Stimulated activated CD8-positive, alpha-beta memory T cell treated with anti-CD3 and anti-CD28 coated beads, Interleukin-15, amount 100 ng/mL, for 48 hours (primary cell): ENCODE results near the gene KRT20.
A peak's percentile ranks its signal among the peaks of the same experiment; 100 is the strongest.
"Not testable (repeated sequence)": the region's sequence is repeated elsewhere in the genome, so short reads cannot be mapped to it uniquely, and the experiment has no call there.

Experiments
- DNase-seq, 2 donors: peaks; one replicate each; pipeline ENCODE4 v3.0.0-alpha.2; 2020; ENCODE audit warnings: low read depth in 2 of 2

KRT20 gene

DNA sequence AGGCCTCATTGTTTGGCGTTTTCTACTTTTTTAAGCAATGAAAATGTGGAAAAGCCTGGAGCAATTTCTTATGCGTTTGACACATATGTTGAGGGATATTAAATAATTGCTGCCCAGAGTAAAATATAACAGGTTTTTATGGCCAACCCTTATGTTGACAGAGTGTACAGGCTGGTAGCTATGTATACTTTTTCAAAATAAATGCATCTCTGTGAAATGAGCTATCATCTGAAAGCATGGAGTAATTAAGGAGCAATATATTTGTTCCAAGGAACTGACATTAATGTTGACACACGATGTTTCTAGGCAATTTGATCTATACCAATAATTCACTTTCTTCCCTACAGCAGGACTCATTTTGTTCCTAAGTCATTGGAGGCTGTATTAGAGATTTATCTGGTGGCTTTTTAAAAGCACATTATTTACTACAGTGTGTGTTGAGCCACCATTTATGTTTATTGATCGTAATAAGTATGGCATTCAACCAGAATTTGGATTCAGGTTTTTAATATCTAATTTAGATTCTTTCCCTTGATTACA is 11.9 kb upstream of the KRT20 start:
- no peak for DNase-seq

GRCh38 chr17:40895106-40895730 is 10.2 kb upstream of the KRT20 start:
- DNase-seq: no peak

- DNase-seq: no peak
Observed at GRCh38 chr17:40888196-40888720, 3.2 kb upstream of the KRT20 start.

DNA sequence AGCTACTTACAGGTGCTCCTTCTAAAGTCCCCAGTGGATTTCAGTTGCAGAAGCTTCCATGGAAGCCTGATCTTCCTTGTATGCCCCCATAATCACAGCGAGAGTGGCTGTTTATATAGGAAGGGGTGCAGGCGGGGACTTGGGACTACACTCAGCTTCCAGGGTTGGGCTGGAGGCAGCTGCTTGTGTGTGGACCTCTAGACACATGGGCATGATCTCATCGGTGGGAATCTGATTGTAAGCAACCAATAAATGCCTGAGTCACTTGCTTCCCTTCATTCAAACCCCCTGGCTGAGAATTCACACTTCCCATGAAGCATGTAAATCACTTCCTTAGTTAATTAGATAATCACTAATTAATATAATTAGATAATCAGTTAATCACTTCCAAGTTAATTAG is 1.0 kb upstream of the KRT20 start:
- DNase-seq: no peak

DNA sequence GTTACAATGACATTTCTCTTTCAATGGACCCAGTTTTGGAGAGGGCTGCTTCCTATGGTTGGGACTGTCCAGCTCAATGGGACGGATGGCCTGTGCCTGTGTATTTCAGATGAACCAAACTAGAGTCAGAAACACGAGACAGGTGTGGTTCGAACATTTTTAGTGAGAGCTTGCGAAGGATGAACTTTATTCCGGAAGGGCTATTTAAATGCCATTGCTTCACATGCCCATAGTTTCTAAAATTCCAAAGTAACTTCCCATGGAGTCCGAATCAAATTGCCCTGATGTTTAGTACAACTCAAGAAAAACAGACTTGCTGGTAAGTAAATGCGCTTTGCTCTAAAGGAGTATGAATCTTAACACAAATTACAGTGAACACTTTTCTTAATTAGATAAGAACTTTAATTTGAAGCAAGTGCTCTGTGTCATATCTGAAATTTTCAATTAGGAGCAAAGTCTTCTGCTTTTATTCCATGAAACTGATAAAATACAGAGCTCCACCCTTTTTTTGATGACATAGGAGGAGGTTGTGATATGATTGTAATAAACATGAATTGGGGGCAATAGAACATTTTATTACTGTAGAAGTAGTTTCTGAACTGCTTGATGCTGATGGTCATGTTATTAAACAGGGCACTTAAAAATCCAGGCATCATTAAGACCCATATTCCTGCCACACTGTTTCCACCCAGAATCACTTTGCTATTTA is 1.3 kb downstream of the KRT20 start:
- no peak for DNase-seq

DNA sequence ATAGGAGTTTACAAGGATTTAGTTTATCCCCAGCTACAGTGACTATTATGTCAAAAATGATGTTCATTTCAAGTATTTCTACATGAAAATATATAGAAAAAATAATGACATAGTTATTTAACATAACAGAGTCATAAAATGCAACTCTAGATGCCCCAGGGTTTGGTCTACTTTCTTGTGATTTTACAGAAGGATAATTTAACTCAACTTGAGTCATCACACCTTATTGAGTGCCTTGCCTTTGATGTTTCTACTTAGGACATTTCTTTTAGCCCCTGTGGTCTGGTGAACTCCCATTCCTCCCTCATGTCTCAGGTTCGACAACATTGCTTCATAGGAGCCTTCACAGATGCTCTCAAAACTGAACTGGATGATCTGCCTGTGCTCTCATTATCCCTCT is 2.0 kb downstream of the KRT20 start:
- DNase-seq: no peak

- DNase-seq: no peak
Observed at GRCh38 chr17:40879026-40879425, 6.0 kb downstream of the KRT20 start.

GRCh38 chr17:40878044-40878443 is 7.0 kb downstream of the KRT20 start:
- DNase-seq: no peak

DNA sequence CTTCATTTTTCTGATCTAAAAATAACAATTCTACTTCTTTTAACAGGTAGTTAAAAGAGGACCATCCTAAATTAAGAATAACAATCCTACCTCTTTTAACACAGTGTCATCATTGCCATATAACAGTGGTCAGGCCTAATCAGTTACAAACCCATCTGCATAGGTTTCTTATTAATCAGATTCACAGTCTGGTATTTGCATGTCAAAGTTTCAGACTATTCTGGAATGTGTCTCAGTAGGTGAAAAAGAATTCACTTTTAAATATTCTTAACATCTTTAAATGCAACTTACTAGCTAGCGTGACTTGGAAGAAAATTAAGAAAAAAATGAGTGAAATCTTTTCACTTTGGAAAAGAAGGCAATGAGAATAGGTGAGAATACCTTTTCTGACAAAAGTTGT is 11.2 kb downstream of the KRT20 start:
- no peak for DNase-seq

DNA sequence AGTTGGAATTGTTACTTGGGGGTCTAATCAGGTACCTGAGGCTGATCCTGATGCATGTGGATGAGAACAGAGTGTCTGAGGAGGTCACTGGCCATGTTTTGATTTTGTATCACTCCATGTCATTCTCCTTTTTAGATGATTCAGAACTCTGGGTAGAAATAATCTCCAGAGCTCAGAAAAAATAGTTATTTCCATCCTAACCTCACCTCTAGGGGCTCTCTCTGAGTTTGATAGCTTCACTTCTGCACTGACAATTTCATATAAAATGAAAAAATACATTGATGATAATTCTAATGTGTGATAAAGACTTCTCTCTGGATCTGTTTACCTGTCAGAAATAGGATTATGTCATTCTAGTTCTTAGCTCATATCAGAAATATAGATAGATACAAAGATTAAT is 11.8 kb downstream of the KRT20 start:
- DNase-seq: no peak

DNA sequence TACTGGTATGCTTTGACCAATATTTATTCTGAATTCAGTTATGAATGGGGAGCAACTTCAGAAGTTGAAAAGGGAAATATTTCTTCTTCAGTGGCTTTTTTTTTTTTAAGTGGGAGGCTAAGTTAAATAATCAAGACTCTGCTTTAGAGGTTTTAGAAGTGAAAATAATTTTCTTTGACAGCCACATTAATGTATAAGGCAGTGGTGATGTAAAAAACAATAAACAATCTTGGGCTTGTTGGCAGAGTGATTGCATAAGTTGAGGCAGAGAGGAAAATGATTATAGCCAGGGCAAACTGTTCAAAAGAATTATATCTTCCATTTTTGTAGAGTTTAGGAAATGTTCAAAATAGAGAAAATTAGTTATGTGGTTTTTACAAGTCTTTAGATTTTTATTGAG is 12.6 kb downstream of the KRT20 start:
- DNase-seq: no peak

- no peak for DNase-seq
Observed at GRCh38 chr17:40871316-40871715, 13.7 kb downstream of the KRT20 start.

GRCh38 chr17:40870136-40870535 is 14.9 kb downstream of the KRT20 start:
- no peak for DNase-seq

GRCh38 chr17:40866838-40867237 is 18.2 kb downstream of the KRT20 start, which contains the start of gene KRT12:
Gene KRT12 (minus strand): TSS chr17:40867223. CDS start chr17:40867186, 37 bp downstream.
- DNase-seq: no peak

DNA sequence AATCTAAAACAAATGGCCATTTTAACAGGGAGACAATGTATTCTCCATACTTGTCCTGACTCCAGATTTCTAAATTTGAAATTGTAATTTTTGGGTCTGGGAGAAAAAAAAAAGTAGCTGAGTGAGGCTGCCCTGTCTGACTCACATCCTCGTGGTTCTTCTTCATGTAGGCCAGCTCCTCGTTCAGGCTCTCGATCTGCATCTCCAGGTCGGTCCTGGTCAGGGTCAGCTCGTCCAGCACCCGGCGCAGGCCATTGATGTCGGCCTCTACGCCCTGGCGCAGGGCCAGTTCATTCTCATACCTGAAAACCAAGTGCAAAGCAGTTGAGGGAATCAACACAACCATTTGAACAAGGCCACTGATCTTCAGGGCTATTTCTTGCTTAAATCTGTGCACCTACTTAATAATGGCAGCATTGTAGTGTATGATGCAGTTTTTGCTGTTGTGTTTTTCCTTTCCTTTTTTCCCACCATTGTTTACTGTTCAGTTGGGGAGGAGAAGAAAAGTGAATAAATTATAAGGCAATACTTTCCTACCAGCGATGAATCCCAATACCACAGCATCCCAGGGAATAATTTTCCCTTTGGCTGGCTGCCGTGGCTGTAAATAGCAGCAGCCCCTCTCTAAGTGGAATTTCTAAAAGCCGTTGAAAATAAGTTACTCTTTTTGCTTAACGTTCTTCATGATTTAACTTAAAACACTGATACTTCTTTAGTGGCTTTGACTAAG is 20.2 kb downstream of the KRT20 start:
- no peak for DNase-seq

DNA sequence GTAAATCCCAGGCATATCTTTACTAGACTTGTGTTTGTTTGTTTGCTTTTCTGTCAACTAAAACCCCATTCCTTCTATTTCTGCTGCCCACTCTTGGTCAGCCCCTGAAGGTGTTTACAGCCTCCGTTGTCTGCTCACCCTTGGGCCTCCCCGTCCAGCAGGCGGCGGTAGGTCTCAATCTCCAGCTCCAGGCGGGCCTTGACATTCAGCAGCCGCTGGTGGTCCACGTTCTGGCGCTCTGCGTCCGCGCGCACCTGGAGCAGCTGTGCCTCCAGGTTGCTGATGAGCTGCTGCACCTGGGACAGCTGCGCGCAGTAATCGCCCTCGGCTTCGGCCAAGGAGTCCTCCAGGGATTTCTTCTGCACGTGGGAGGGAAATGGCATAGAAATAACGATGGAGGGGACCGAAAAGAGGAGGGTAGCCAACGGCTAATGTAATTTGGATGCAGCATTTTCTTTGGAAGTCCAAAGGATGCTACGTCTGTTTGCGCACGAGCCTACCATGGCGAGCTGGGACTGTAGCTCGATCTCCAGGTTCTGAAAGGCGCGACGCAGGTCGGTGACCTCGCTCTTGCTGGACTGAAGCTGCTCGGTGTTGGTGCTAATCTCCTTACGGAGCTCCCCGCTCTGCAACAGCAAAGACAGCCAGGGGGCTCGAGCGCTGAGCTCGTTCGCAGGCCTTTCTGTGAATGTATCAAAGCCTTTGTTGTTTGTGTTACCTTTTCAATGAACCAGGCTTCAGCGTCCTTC is 21.9 kb downstream of the KRT20 start:
- DNase-seq: peak in 1 of 2 donors; percentile 3

GRCh38 chr17:40859536-40859935 is 25.5 kb downstream of the KRT20 start:
- no peak for DNase-seq

DNA sequence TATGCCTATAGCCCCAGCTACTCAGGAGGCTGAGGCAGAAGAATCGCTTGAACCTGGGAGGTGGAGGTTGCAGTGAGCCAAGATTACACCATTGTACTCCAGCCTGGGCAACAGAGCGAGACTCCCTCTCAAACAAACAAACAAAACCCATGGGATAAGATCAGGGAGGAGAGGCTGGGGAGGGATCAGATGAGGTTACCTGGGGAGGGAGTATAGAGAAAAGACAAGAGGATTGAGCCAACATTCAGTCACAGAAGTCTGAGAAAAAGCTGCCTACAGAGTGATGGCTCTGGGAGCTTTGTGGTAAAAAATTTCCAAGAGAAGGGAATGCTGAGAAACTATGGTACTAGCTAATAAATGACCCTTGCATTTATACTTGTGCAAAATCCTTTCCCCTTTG is 26.4 kb downstream of the KRT20 start:
- DNase-seq: not testable (repeated sequence)

- no peak for DNase-seq
Observed at GRCh38 chr17:40857535-40857934, 27.5 kb downstream of the KRT20 start.

DNA sequence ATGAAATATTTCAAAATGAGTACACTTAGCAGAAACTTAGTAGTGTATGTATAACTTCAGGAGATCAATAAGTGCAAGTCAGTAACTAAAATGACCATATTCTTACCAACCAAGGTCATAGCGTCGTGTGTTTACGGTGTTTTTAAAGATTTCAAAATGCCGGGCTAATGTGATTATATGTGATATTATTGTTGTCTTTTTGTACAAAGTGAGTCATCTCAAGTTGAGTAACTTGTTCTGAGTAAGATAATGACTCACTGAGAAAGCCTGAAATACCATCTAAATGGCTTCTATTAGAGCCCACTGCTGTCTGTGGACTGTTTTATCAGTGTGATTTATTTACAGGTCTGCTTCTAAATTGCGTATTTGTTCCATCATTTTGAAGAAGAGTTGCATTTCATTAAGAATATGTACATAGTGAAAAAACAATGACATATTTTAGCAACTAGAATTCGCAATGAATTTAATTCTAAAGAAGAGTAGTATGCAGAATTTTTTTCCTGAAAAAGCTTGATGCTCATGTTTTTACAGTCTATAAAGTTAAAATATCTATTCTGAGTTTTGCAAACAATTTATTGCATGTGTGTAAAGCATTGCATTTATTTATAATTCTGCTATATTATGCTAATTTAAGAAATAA is 30.7 kb downstream of the KRT20 start:
- DNase-seq: no peak

DNA sequence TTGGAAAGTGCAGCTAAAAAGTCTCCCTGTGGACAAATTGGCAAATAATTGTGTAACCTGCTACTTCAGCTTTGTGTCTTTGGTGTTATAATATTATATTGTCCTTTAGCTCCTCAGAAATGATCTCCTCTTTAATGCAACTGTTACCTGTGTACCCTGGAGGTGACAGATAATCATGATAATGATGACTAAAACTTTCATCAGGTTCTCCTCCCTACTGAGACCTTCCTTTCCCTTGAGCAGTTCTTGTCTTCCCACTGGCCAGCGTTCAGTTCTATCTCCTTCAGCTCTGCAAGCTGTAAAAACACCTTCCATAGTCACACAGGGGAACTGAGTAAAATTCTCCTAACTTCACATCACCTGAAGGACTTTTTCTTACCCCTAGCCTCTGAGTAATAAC is 32.7 kb downstream of the KRT20 start:
- no peak for DNase-seq
